ENCODE data around the gene C3orf20.

- TF ChIP-seq GATA2 (IDR thresholded peaks at IDR 0.05; ENCODE audit: low read depth, low read length) = no peak
- TF ChIP-seq GATA3 (IDR thresholded peaks at IDR 0.05; ENCODE audit: low read depth, low read length) = no peak
Measured at GRCh38 chr3:14773281-14773680, 98.3 kb downstream of the C3orf20 start.
